Heart right ventricle (tissue), 16 donors: ENCODE data around the gene FGD4. TPM values are rescaled to one million over a fixed set of nuclear protein-coding genes. Genes with fewer than 3 reads are reported as not detected.

Source experiments
- ATAC-seq, 8 donors: fragments of 200-7000 bp; cut with Tn5 transposase; one replicate each; pipeline ENCODE4 v1.9.1; 2020; ENCODE audit warnings: mild to moderate bottlenecking in 8 of 8, moderate library complexity in 8 of 8, moderate number of reproducible peaks in 1 of 8
- DNase-seq, 2 donors: peaks; one replicate each; pipeline ENCODE4 v3.0.0-alpha.2; 2020
- H3K27ac ChIP-seq, 10 donors: fragments of 200-600 bp; sonication (generic) in 2 of 10; one replicate each; pipeline versions ENCODE4 v1.5.0 to v1.8.0; 2020 to 2022; ENCODE audit warnings: mild to moderate bottlenecking in 3 of 10
- H3K27me3 ChIP-seq, 7 donors: fragments of 200-600 bp; one replicate each; pipeline ENCODE4 v1.8.0; 2021 to 2022; ENCODE audit warnings: mild to moderate bottlenecking in 2 of 7
- H3K36me3 ChIP-seq, 9 donors: fragments of 200-600 bp; sonication (generic) in 1 of 9; one replicate each; pipeline versions ENCODE4 v1.5.0 to v1.8.0; 2020 to 2022; ENCODE audit warnings: mild to moderate bottlenecking in 2 of 9
- H3K4me1 ChIP-seq, 9 donors: fragments of 200-600 bp; sonication (generic) in 1 of 9; one replicate each; pipeline versions ENCODE4 v1.5.0 to v1.8.0; 2020 to 2022; ENCODE audit warnings: mild to moderate bottlenecking in 4 of 9
- H3K4me3 ChIP-seq, 10 donors: fragments of 200-600 bp; sonication (generic) in 2 of 10; one replicate each; pipeline versions ENCODE4 v1.5.0 to v1.8.0; 2020 to 2022; ENCODE audit warnings: mild to moderate bottlenecking in 7 of 10, moderate library complexity in 2 of 10
- H3K9me3 ChIP-seq, 11 donors: fragments of 200-600 bp in 10 of 11; sonication (generic) in 2 of 11; one replicate each; pipeline versions ENCODE4 v1.5.0 to v1.8.0; 2013 to 2022; ENCODE audit warnings: mild to moderate bottlenecking in 2 of 11, control low read depth in 1 of 11, moderate library complexity in 1 of 11
- CTCF ChIP-seq, 9 donors: fragments of 200-600 bp; sonication (generic) in 2 of 9; IDR thresholded peaks; one replicate each; pipeline versions ENCODE4 v1.5.0 to v1.8.0; 2021 to 2022; ENCODE audit warnings: antibody characterized with exemption in 9 of 9, mild to moderate bottlenecking in 5 of 9, moderate library complexity in 1 of 9
- WGBS, 2 donors: extraction: QIAGEN DNeasy Blood & Tissue Kit; methylation state at CpG; one replicate each; pipeline ENCODE4 v1.1.7; 2013; ENCODE audit warnings: inconsistent platforms in 1 of 2; 5-methylcytosine and 5-hydroxymethylcytosine counted together
- intact Hi-C, 10 donors: fragments of 100-400 bp; cut with DNase I; formaldehyde crosslinking; loops; one replicate each; pipeline versions ENCODE4 v1.11.1 to v1.14.2; 2022
- polyA plus RNA-seq, 2 donors: library from polyadenylated mRNA; stranded (reverse); fragments of 200-250 nt; gene quantifications; one replicate each; pipeline ENCODE4 v1.2.3, GENCODE V29; 2013
- total RNA-seq, 10 donors: library from RNA; stranded (reverse); fragmentation: NEBNext Ultra II Directional in 3 of 10; extraction: Animal tissue kit (Norgen Biotek cat#: 25700) in 3 of 10; gene quantifications; one replicate each; pipeline versions ENCODE4 v1.2.1 to v1.2.4, GENCODE V29; 2021 to 2023
- donor health status: Arrhythmogenic right ventricular cardiomyopathy.
- donor health status: ischemic (EF 13 %, LVEDD 7.1; RV severe dilation, severe dysfunction).
- donor health status: healthy with polysubstance abuse.
- donor health status: DM: no; HTN: yes; CAD: no.
- donor health status: DM: no; HTN: no; CAD: no.
- donor health status: ischemic (EF 25% LVEDD 6.9; RV normal size, moderate dysfunction).
- donor health status: ischemic (EF 25% LVEDD 5.7; RV mildly dilated, moderate dysfunction).
- donor health status: healthy.
- donor health status: DM: yes; HTN: yes; CAD: no.
- donor health status: Ischemic cardiomyopathy.
- donor health status: ischemic (EF 35%, LVEDD 5.7; RV mildly dilated, moderate dysfunction).
- donor health status: nonischemic (EF 11% LVEDD 7.7; RV severe dilation, severe dysfunction).
- donor health status: DM: yes; HTN: yes; CAD: no.
- donor health status: PGD.
- donor health status: ischemic (EF 29% LVEDD 5.4; RV normal size, mild dysfunction).
- donor health status: nonischemic (EF 23%, LVEDD 6.1; RV moderate dilation, normal function).

FGD4 gene
- total and polyA plus RNA-seq, 12 donors, result 2.6 to 36.9 (median 25.5) TPM

GRCh38 chr12:32574585-32574984 is 175.2 kb downstream of the FGD4 start:
- 95% methylated on average over 1 of the region's 1 CpG for WGBS, 2 donors
- peaks cover 0 to 4% (median 0%) of the 10 kb centered on the region in 11 donors for H3K9me3 ChIP-seq
- H3K4me3 ChIP-seq, result no peak overlapping the region
- no peak for TF ChIP-seq CTCF (IDR thresholded peaks at IDR 0.05)
- ATAC-seq (no peak), DNase-seq (no peak)
- intact Hi-C loops, result loop anchor here in 1 of 10 donors (10.0 kb wide), 1 partner anchor 120 kb away; no protein-coding TSS in a partner anchor
- no peak overlapping the region for H3K27ac ChIP-seq
- peaks cover 0 to 53% (median 4%) of the 10 kb centered on the region in 9 donors for H3K36me3 ChIP-seq
- peaks cover 0 to 44% (median 25%) of the 10 kb centered on the region in 9 donors for H3K4me1 ChIP-seq
- H3K27me3 ChIP-seq, result no peaks in the 10 kb centered on the region

- no peaks in the 10 kb centered on the region for H3K27me3 ChIP-seq
- H3K36me3 ChIP-seq, result peaks cover 0 to 72% (median 11%) of the 10 kb centered on the region in 9 donors
- TF ChIP-seq CTCF (IDR thresholded peaks at IDR 0.05), result no peak
- H3K27ac ChIP-seq, result peak overlapping the region in 6 of 10 donors; percentile 31 to 65 (median 50)
- H3K4me1 ChIP-seq, result peaks cover 0 to 35% (median 21%) of the 10 kb centered on the region in 9 donors
- ATAC-seq (peak in 2 of 8 donors; percentile 60 to 63), DNase-seq (no peak)
- peaks cover 0 to 4% (median 0%) of the 10 kb centered on the region in 11 donors for H3K9me3 ChIP-seq
- 45 to 46% methylated on average over 2 of the region's 2 CpGs for WGBS, 2 donors
- H3K4me3 ChIP-seq, result no peak overlapping the region
- intact Hi-C loops, result loop anchor here in 2 of 10 donors (5.0 to 10.0 kb wide), 2 partner anchors 123 to 195 kb away; no protein-coding TSS in a partner anchor
Measured at GRCh38 chr12:32577328-32577727, 178.0 kb downstream of the FGD4 start.

GRCh38 chr12:32583534-32583933 is 184.2 kb downstream of the FGD4 start:
- TF ChIP-seq CTCF (IDR thresholded peaks at IDR 0.05), result no peak
- DNase-seq (no peak), ATAC-seq (no peak)
- Histone ChIP-seq H3K36me3 (peaks cover 0 to 64% (median 15%) of the 10 kb centered on the region in 9 donors), H3K4me1 (peaks cover 0 to 38% (median 12%) of the 10 kb centered on the region in 9 donors), H3K27me3 (no peaks in the 10 kb centered on the region), H3K27ac (no peak overlapping the region), H3K9me3 (no peaks in the 10 kb centered on the region), H3K4me3 (no peak overlapping the region)
- WGBS, 2 donors, result 85 to 97% methylated on average over 1 of the region's 1 CpG
- intact Hi-C loops, result loop anchor here in 1 of 10 donors (5.0 kb wide), 1 partner anchor 69 kb away; no protein-coding TSS in a partner anchor

GRCh38 chr12:32585680-32586079 is 186.3 kb downstream of the FGD4 start:
- no peak for ATAC-seq
- DNase-seq, result no peak
- WGBS, 2 donors, result 93 to 94% methylated on average over 5 of the region's 5 CpGs
- no peak overlapping the region for H3K4me3 ChIP-seq
- H3K27ac ChIP-seq, result peak overlapping the region in 2 of 10 donors; percentile 33 to 80
- intact Hi-C loops, result no loop called here
- peaks cover 0 to 56% (median 12%) of the 10 kb centered on the region in 9 donors for H3K4me1 ChIP-seq
- TF ChIP-seq CTCF (IDR thresholded peaks at IDR 0.05), result no peak
- no peaks in the 10 kb centered on the region for H3K27me3 ChIP-seq
- peaks cover 0 to 59% (median 8%) of the 10 kb centered on the region in 9 donors for H3K36me3 ChIP-seq
- no peaks in the 10 kb centered on the region for H3K9me3 ChIP-seq
